Measurements from ENCODE around the gene AANAT. TPM values are rescaled to one million over a fixed set of nuclear protein-coding genes. Genes with fewer than 3 reads are reported as not detected.

AANAT gene
- total RNA-seq, 3 donors from 2014 or later (not counting 1 experiment from before 2014, with no cell fraction given): 0.28 to 0.50 TPM; not detected in 1

DNA sequence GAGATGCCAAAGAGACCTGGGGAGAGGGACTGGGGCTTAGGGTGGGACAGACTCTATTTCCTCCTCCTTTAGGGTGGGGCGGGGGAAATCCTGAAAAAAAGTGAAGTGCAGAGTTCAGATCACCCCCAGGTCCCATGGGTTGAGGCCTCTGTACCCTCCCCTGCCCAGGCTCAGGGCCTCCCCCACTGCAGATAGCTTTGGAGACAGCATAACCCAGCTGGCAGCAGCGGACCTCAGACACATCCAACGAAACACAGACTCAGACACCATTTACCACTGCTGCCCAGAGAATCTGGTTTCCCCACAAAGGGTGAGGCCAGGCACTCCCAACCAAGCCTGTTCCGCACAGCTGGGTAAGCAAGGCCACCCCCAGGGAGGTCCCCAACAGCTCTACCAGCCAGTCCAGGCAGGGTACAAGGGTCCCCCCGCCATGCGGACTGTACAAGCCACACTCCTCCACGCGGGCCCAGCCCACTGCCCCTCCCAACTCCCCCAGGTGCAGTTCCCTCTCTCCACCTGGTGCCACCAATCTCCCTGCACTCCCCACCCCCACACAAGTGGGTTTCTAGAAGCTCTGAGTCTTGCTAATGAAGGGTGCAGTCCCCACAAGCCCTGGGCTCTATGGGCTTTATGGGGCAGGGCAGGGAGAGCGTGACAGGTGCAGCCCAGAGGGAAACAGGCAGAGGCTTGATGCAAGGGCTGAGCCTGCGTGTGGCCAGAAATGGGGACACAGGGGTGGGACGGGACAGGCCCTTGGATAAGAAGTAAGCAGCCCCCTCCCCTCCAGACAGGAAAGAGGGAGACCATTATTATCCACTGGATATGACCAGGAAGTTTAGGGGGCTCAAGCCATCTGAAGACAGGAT is 25.0 kb downstream of the AANAT start:
- H3K27me3 Mint-ChIP-seq (ENCODE audit: low read depth in 2 of 2): no peaks in the 10 kb centered on the region
- peak overlapping the region; percentile 25 for H3K4me3 ChIP-seq (ENCODE audit: low read length)
- no peaks in the 10 kb centered on the region for H3K36me3 Mint-ChIP-seq
- peaks cover 88% of the 10 kb centered on the region for H3K4me1 ChIP-seq (ENCODE audit: control insufficient read depth, insufficient read depth, low read length)
- no peaks in the 10 kb centered on the region for H3K9me3 ChIP-seq (ENCODE audit: control insufficient read depth, insufficient read depth, low read length)
- intact Hi-C loops (cut with micrococcal nuclease): loop anchor here (2.0 kb wide), 1 partner anchor 22 kb away; no protein-coding TSS in a partner anchor
- peak overlapping the region; percentile 89 for H3K4me3 Mint-ChIP-seq
- no peaks in the 10 kb centered on the region for H3K9me3 Mint-ChIP-seq
- H3K36me3 ChIP-seq (ENCODE audit: control insufficient read depth, insufficient read depth, low read length): peaks cover 9% of the 10 kb centered on the region
- WGBS (ENCODE audit: insufficient coverage): 31% methylated on average over 11 of the region's 11 CpGs
- peak overlapping the region; percentile 96 to 97 for H3K27ac Mint-ChIP-seq
- peaks cover 63 to 80% of the 10 kb centered on the region in 2 donors for H3K4me1 Mint-ChIP-seq
- TF ChIP-seq, protein P1, sequence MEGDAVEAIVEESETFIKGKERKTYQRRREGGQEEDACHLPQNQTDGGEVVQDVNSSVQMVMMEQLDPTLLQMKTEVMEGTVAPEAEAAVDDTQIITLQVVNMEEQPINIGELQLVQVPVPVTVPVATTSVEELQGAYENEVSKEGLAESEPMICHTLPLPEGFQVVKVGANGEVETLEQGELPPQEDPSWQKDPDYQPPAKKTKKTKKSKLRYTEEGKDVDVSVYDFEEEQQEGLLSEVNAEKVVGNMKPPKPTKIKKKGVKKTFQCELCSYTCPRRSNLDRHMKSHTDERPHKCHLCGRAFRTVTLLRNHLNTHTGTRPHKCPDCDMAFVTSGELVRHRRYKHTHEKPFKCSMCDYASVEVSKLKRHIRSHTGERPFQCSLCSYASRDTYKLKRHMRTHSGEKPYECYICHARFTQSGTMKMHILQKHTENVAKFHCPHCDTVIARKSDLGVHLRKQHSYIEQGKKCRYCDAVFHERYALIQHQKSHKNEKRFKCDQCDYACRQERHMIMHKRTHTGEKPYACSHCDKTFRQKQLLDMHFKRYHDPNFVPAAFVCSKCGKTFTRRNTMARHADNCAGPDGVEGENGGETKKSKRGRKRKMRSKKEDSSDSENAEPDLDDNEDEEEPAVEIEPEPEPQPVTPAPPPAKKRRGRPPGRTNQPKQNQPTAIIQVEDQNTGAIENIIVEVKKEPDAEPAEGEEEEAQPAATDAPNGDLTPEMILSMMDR (IDR thresholded peaks at IDR 0.05): no peak
- H3K27me3 ChIP-seq (ENCODE audit: control insufficient read depth, insufficient read depth, low read length): no peaks in the 10 kb centered on the region
- DNase-seq (peak in 1 of 2 donors; percentile 43), ATAC-seq (peak; percentile 4 to 33 (median 15))
- peak overlapping the region; percentile 90 for H3K27ac ChIP-seq (ENCODE audit: low read length)

DNA sequence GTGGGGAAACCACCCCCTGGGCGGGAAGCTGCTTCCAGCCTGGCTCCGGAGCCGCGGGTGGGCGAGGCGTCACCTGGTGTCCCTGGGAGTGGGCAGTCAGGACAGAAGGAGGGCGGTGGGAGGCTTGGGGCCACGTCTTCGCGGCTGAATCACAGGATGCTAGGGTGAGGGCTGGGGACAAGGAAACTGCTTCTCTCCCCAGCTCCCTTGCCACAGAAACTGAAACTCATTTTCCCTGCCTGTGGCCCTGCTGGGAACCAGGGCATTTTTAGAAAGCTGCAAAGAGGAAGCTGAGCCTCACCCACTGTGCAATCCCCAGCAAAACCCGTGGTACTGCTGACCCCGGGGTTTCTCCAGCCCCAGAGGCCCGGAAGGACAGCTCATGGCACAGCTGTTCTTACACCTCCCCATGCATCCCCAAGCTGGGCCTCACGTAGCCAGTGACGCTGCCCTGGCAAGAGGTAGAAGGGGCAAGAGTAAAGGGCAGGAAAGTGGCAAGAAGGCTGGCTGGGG is 25.6 kb downstream of the AANAT start:
- H3K36me3 Mint-ChIP-seq: no peaks in the 10 kb centered on the region
- WGBS (ENCODE audit: insufficient coverage): 0% methylated on average over 15 of the region's 15 CpGs
- H3K9me3 Mint-ChIP-seq: no peaks in the 10 kb centered on the region
- intact Hi-C loops (cut with micrococcal nuclease): loop anchor here (1.0 to 2.0 kb wide), 2 partner anchors 8 to 22 kb away; partner anchors contain the start of gene RHBDF2
- Histone ChIP-seq H3K27ac (ENCODE audit: low read length) (peak overlapping the region; percentile 90), H3K4me1 (ENCODE audit: control insufficient read depth, insufficient read depth, low read length) (peaks cover 95% of the 10 kb centered on the region), H3K4me3 (ENCODE audit: low read length) (peak overlapping the region; percentile 25), H3K27me3 (ENCODE audit: control insufficient read depth, insufficient read depth, low read length) (no peaks in the 10 kb centered on the region), H3K9me3 (ENCODE audit: control insufficient read depth, insufficient read depth, low read length) (no peaks in the 10 kb centered on the region), H3K36me3 (ENCODE audit: control insufficient read depth, insufficient read depth, low read length) (peaks cover 8% of the 10 kb centered on the region)
- peaks cover 64 to 86% of the 10 kb centered on the region in 2 donors for H3K4me1 Mint-ChIP-seq
- H3K27me3 Mint-ChIP-seq (ENCODE audit: low read depth in 2 of 2): no peaks in the 10 kb centered on the region
- DNase-seq (peak; percentile 59 to 69), ATAC-seq (peak; percentile 61 to 75 (median 65))
- TF ChIP-seq, protein P1 (IDR thresholded peaks at IDR 0.05): no peak
- H3K27ac Mint-ChIP-seq: peak overlapping the region; percentile 96 to 97
- H3K4me3 Mint-ChIP-seq: peak overlapping the region; percentile 89

DNA sequence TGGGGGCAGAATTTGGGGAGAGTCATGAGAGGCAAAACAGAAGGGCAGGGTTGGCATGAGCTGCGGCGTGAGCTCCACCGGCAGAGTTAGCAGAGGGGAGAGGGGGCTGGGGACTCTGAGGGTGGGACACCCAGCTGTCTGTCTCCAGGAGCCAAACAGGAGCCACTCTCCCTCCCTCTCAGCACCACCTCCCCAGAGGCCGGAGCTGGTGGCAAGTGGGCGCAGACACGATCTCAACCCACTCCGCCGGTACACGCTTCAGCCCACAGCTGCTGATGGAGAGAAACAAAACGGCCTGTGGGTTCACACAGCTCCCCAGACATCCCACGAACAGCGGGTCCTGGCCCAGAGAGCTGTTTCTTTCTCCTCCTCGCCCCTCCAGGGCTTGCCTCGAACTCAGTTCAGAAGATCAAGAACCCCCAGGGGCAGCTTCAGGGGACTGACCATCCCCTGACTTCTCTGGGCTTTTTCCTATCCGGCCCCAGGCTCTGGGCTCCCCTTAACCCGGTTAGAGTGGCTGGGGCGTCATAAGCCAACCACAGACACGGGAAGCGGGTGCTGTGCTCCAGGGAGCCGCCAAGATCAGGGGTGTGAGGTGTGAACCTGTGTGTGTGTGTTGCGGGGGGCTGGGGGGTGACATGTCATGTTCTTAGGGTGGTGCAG is 26.2 kb downstream of the AANAT start:
- 3% methylated on average over 21 of the region's 21 CpGs for WGBS (ENCODE audit: insufficient coverage)
- Histone ChIP-seq H3K27ac (ENCODE audit: low read length) (peak overlapping the region; percentile 90), H3K27me3 (ENCODE audit: control insufficient read depth, insufficient read depth, low read length) (no peaks in the 10 kb centered on the region), H3K4me3 (ENCODE audit: low read length) (peak overlapping the region; percentile 25), H3K9me3 (ENCODE audit: control insufficient read depth, insufficient read depth, low read length) (no peaks in the 10 kb centered on the region), H3K36me3 (ENCODE audit: control insufficient read depth, insufficient read depth, low read length) (peaks cover 8% of the 10 kb centered on the region), H3K4me1 (ENCODE audit: control insufficient read depth, insufficient read depth, low read length) (peaks cover 100% of the 10 kb centered on the region)
- intact Hi-C loops (cut with micrococcal nuclease): loop anchor here (1.0 to 2.0 kb wide), 2 partner anchors 8 to 21 kb away; partner anchors contain the start of gene RHBDF2
- peaks cover 70 to 92% of the 10 kb centered on the region in 2 donors for H3K4me1 Mint-ChIP-seq
- H3K27ac Mint-ChIP-seq: peak overlapping the region; percentile 96 to 97
- DNase-seq (peak; percentile 59 to 72), ATAC-seq (peak; percentile 45 to 66 (median 55))
- no peaks in the 10 kb centered on the region for H3K9me3 Mint-ChIP-seq
- TF ChIP-seq, protein P1 (IDR thresholded peaks at IDR 0.05): no peak
- no peaks in the 10 kb centered on the region for H3K27me3 Mint-ChIP-seq (ENCODE audit: low read depth in 2 of 2)
- no peaks in the 10 kb centered on the region for H3K36me3 Mint-ChIP-seq
- H3K4me3 Mint-ChIP-seq: peak overlapping the region; percentile 89
